ENCODE data around the gene CDH15. TPM values are rescaled to one million over a fixed set of nuclear protein-coding genes. Genes with fewer than 3 reads are reported as not detected.

CDH15 gene
- total and polyA plus RNA-seq, 8 donors: 0.09 to 2.5 (median 1.4) TPM; not detected in 2

DNA sequence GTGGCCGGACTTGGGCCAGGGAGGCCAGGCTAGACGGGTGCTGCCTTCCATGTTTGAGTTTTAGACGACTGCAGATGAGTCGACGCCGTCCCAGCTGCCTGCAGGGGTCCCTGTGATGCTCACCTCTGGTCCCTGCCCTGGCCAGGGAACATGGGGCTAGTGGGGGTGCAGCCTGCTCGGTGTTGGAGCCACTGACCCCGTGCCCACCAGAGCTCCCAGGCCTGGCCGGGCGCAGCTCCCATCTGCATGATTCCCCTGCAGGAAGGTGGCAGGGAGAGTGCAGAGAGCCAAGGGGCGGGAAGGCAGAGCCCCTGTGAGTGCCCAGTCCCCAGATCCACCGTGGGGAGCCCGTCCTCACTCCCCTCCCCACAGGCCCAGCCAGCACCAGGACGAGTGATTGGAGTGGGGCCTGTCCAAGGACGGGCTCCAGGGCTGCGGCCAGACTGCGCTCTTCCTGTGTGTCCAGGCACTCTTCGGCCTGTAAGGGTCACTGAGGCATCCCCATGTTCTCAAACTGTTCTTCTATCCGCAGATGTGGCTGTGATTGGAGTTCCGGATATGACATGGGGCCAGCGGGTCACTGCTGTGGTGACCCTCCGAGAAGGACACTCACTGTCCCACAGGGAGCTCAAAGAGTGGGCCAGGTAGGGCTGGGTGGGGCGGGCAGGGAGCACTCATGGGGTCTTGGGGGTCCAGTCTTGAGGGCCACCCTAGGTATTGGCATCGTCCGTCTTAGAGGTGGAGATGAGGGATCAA, 26.0 kb upstream of the CDH15 start:
- Histone ChIP-seq H3K27me3 (no peaks in the 10 kb centered on the region), H3K9me3 (no peaks in the 10 kb centered on the region), H3K27ac (no peak overlapping the region), H3K4me3 (no peak overlapping the region), H3K4me1 (no peaks in the 10 kb centered on the region), H3K36me3 (no peaks in the 10 kb centered on the region)
- peak in 1 of 6 donors; percentile 39 for DNase-seq
- no peak for FAIRE-seq
- no peak for ATAC-seq
- WGBS, 2 donors: 95 to 97% methylated on average over 25 of the region's 25 CpGs
- intact Hi-C loops (cut with DNase I): no loop called here
- TF ChIP-seq CTCF (IDR thresholded peaks at IDR 0.05): no peak

DNA sequence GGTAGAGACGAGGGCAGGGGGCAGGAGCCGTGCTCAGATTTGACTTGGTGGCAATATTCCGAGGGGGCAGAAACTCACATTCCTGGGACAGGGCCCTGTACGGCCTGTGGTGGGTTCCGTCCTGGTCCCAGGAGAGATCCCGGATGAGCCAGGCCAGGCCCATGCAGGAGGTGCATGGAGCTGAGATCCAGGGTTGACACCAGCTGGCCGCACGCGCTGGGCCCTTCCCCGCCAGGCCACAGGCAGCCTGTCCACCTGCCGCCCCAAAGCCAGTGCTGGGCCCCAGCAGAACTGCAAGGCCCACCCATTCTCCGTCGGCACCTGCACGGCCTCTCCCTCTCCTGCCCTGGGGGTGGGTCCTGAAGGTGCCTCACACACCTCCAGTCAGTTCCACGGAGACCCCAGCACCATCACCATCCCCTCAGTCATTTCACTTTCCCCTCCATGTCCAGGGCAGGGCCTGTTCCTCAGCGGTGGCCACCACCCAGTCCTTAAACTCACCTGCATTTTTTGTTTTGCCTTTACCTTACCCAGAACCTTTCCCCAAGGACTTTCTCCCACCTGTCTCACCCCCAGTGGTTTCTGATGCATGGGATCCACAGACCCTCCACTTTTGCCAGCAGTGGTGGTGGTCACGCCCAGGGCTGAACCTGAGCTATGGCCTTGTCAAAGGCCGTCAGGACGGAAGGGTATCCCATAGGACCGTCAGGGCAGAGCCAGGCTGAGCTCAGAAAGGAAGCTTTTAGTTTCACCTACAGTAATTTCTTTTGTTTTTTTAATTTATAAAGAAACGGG, 25.1 kb upstream of the CDH15 start:
- FAIRE-seq (no peak), DNase-seq (peak in 1 of 6 donors; percentile 41)

GRCh38 chr16:89147085-89147817, 24.3 kb upstream of the CDH15 start:
- H3K36me3 ChIP-seq: peaks cover 0 to 5% (median 0%) of the 10 kb centered on the region in 3 donors
- no peak for TF ChIP-seq CTCF (IDR thresholded peaks at IDR 0.05)

More for the DNA sequence above, 25.1 kb upstream of the CDH15 start:
- Histone ChIP-seq H3K4me3 (no peak overlapping the region), H3K36me3 (no peaks in the 10 kb centered on the region), H3K9me3 (no peaks in the 10 kb centered on the region), H3K4me1 (no peaks in the 10 kb centered on the region), H3K27me3 (no peaks in the 10 kb centered on the region), H3K27ac (no peak overlapping the region)
- no peak for ATAC-seq
- intact Hi-C loops (cut with DNase I): no loop called here
- TF ChIP-seq CTCF (IDR thresholded peaks at IDR 0.05): no peak
- WGBS, 2 donors: 97 to 98% methylated on average over 21 of the region's 21 CpGs

DNA sequence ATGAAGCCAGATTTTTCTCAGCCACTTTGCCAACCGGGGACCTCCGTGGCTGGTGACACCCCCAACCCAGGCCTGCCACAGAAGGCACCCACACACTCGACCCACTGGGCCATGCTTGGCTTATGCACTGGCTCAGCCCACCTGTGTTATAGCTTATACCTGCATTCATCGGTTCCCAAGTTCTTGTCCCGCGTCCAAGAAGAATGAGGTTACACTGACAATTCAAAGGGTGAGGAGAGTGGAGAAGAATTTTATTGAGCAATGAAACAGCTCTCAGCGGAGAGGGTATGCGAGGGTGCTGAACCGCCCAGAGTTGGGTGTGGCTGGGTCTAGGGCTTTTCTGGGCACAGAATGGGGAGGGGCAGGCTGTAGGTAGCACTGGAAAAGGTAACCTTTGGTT, 22.2 kb upstream of the CDH15 start:
- whole genome bisulfite sequencing, 2 donors: 96 to 99% methylated on average over 9 of the region's 9 CpGs
- peaks cover 0 to 5% (median 0%) of the 10 kb centered on the region in 3 donors for H3K36me3 ChIP-seq
- FAIRE-seq (no peak), ATAC-seq (no peak), DNase-seq (no peak)
- intact Hi-C loops (cut with DNase I): no loop called here
- TF ChIP-seq CTCF (IDR thresholded peaks at IDR 0.05): no peak
- no peaks in the 10 kb centered on the region for H3K27me3 ChIP-seq
- no peak overlapping the region for H3K27ac ChIP-seq
- no peaks in the 10 kb centered on the region for H3K9me3 ChIP-seq
- H3K4me1 ChIP-seq: no peaks in the 10 kb centered on the region
- no peak overlapping the region for H3K4me3 ChIP-seq

More at GRCh38 chr16:89147085-89147817, 24.3 kb upstream of the CDH15 start:
- FAIRE-seq: no peak
- Histone ChIP-seq H3K4me3 (no peak overlapping the region), H3K27me3 (no peaks in the 10 kb centered on the region), H3K9me3 (no peaks in the 10 kb centered on the region), H3K4me1 (no peaks in the 10 kb centered on the region), H3K27ac (no peak overlapping the region)
- DNase-seq: peak in 1 of 6 donors; percentile 35
- no peak for ATAC-seq
- 87 to 95% methylated on average over 8 to 10 of the region's 11 CpGs for WGBS, 2 donors
- intact Hi-C loops (cut with DNase I): no loop called here
